Thyroid gland (tissue), 4 donors: ENCODE results near the gene SBK3. TPM values are rescaled to one million over a fixed set of nuclear protein-coding genes. Genes with fewer than 3 reads are reported as not detected.
A peak's percentile ranks its signal among the peaks of the same experiment; 100 is the strongest.

Experiments used
- DNase-seq, 2 donors: peaks; one replicate each; pipeline ENCODE4 v3.0.0-alpha.2; 2019
- H3K27ac ChIP-seq, 3 donors: fragments of 200-600 bp; sonication (generic); 1 replicate in 2 of 3; 2 replicates in 1 of 3; pipeline ENCODE4 v1.5.1; 2016 to 2019; ENCODE audit warnings: mild to moderate bottlenecking in 1 of 3, moderate library complexity in 1 of 3
- H3K27me3 ChIP-seq: fragments of 200-600 bp; sonication (generic); one replicate; pipeline ENCODE4 v1.5.1; 2019
- H3K36me3 ChIP-seq, 2 donors: fragments of 200-600 bp; sonication (generic); one replicate each; pipeline ENCODE4 v1.5.1; 2016 to 2019
- H3K4me1 ChIP-seq, 2 donors: fragments of 200-600 bp; sonication (generic); one replicate each; pipeline ENCODE4 v1.5.1; 2017 to 2019
- H3K4me3 ChIP-seq, 3 donors: fragments of 200-600 bp; sonication (generic); replicated peaks in 1 of 3; 1 replicate in 2 of 3; 2 replicates in 1 of 3; pipeline ENCODE4 v1.5.1; 2016; ENCODE audit warnings: mild to moderate bottlenecking in 1 of 3
- H3K9me3 ChIP-seq: fragments of 200-600 bp; sonication (generic); one replicate; pipeline ENCODE4 v1.5.1; 2017
- CTCF ChIP-seq, 6 experiments: fragments of 200-600 bp in 3 of 6; fragments of 450-650 bp in 3 of 6; sonication (generic) in 3 of 6; IDR thresholded peaks; one replicate each; pipeline ENCODE4 v1.5.1; 2016 to 2019; ENCODE audit warnings: antibody characterized with exemption in 6 of 6, mild to moderate bottlenecking in 2 of 6, inconsistent platforms in 1 of 6, moderate library complexity in 1 of 6
- POLR2A ChIP-seq, 2 donors: fragments of 450-650 bp; IDR thresholded peaks; one replicate each; pipeline ENCODE4 v1.6.1; 2017; ENCODE audit warnings: antibody characterized with exemption in 2 of 2, mild to moderate bottlenecking in 2 of 2, moderate library complexity in 1 of 2
- WGBS, 2 donors: methylation state at CpG; one replicate each; pipeline ENCODE4 v1.1.5; 2017; 5-methylcytosine and 5-hydroxymethylcytosine counted together
- intact Hi-C: fragments of 100-400 bp; cut with DNase I; formaldehyde crosslinking; loops from one replicate; pipeline ENCODE4 v1.15.1; 2023
- total RNA-seq, 4 donors: library from RNA; depleted of rRNA; stranded (reverse); fragments of >200 nt; gene quantifications; one replicate each; pipeline ENCODE4 v1.2.3, GENCODE V29; 2016

The SBK3 gene
- total RNA-seq, 4 donors from 2014 or later: 0.94 to 14.8 TPM; not detected in 2

GRCh38 chr19:55553217-55554182 is 8.2 kb upstream of the SBK3 start:
- WGBS, 2 donors: 68% methylated on average over 13 of the region's 13 CpGs
- intact Hi-C loops: no loop called here

GRCh38 chr19:55552620-55553019 is 7.3 kb upstream of the SBK3 start:
- no peak for TF ChIP-seq POLR2A (IDR thresholded peaks at IDR 0.05)
- no peak for TF ChIP-seq CTCF (IDR thresholded peaks at IDR 0.05)
- no peaks in the 10 kb centered on the region for H3K9me3 ChIP-seq
- H3K36me3 ChIP-seq: no peaks in the 10 kb centered on the region
- no peak overlapping the region for H3K4me3 ChIP-seq
- DNase-seq: peak; percentile 76 to 83
- peaks cover 18 to 20% of the 10 kb centered on the region in 2 donors for H3K4me1 ChIP-seq
- intact Hi-C loops: no loop called here
- WGBS, 2 donors: 26 to 34% methylated on average over 13 of the region's 13 CpGs
- peak overlapping the region in 1 of 3 donors; percentile 30 for H3K27ac ChIP-seq
- no peaks in the 10 kb centered on the region for H3K27me3 ChIP-seq

More at GRCh38 chr19:55553217-55554182, 8.2 kb upstream of the SBK3 start:
- Histone ChIP-seq H3K4me3 (no peak overlapping the region), H3K4me1 (peaks cover 20 to 27% of the 10 kb centered on the region in 2 donors), H3K27me3 (no peaks in the 10 kb centered on the region), H3K27ac (no peak overlapping the region), H3K36me3 (no peaks in the 10 kb centered on the region), H3K9me3 (no peaks in the 10 kb centered on the region)
- no peak for DNase-seq
- TF ChIP-seq CTCF (IDR thresholded peaks at IDR 0.05) (no peak), POLR2A (IDR thresholded peaks at IDR 0.05) (no peak)

GRCh38 chr19:55552206-55552605 is 6.9 kb upstream of the SBK3 start:
- H3K27me3 ChIP-seq: no peaks in the 10 kb centered on the region
- no peak overlapping the region for H3K4me3 ChIP-seq
- 62 to 69% methylated on average over 5 of the region's 5 CpGs for WGBS, 2 donors
- intact Hi-C loops: no loop called here
- peaks cover 18 to 20% of the 10 kb centered on the region in 2 donors for H3K4me1 ChIP-seq
- H3K36me3 ChIP-seq: no peaks in the 10 kb centered on the region
- peak overlapping the region in 1 of 3 donors; percentile 30 for H3K27ac ChIP-seq
- H3K9me3 ChIP-seq: no peaks in the 10 kb centered on the region
- TF ChIP-seq POLR2A (IDR thresholded peaks at IDR 0.05): no peak
- no peak for TF ChIP-seq CTCF (IDR thresholded peaks at IDR 0.05)
- DNase-seq: no peak

GRCh38 chr19:55550321-55550650 is 4.9 kb upstream of the SBK3 start:
- DNase-seq: no peak

More at GRCh38 chr19:55550321-55550650, 4.9 kb upstream of the SBK3 start:
- no peaks in the 10 kb centered on the region for H3K36me3 ChIP-seq
- intact Hi-C loops: no loop called here
- H3K9me3 ChIP-seq: no peaks in the 10 kb centered on the region
- H3K27ac ChIP-seq: no peak overlapping the region
- 70 to 71% methylated on average over 7 of the region's 7 CpGs for WGBS, 2 donors
- H3K4me3 ChIP-seq: no peak overlapping the region
- no peaks in the 10 kb centered on the region for H3K27me3 ChIP-seq
- H3K4me1 ChIP-seq: peaks cover 21 to 37% of the 10 kb centered on the region in 2 donors
- no peak for TF ChIP-seq CTCF (IDR thresholded peaks at IDR 0.05)
- no peak for TF ChIP-seq POLR2A (IDR thresholded peaks at IDR 0.05)
